Mesendoderm (in vitro differentiated cells): ENCODE data around the gene SOWAHB.
A peak's percentile ranks its signal among the peaks of the same experiment; 100 is the strongest.

Source experiments
- DNase-seq: peaks from one replicate; pipeline ENCODE4 v3.0.0; 2013
- H2AK5ac ChIP-seq: 2 replicates; pipeline ENCODE4 v1.6.1; 2013; ENCODE audit warnings: low read length, inconsistent platforms
- H2BK120ac ChIP-seq: 2 replicates; pipeline ENCODE4 v1.6.1; 2013; ENCODE audit warnings: low read depth, mild to moderate bottlenecking, low read length, moderate library complexity, mixed read lengths
- H2BK15ac ChIP-seq: replicated peaks from 2 replicates; pipeline ENCODE4 v1.6.1; 2013; ENCODE audit warnings: low read depth, mild to moderate bottlenecking, moderate library complexity
- H2BK5ac ChIP-seq: 2 replicates; pipeline ENCODE4 v1.6.1; 2013; ENCODE audit warnings: low read length, inconsistent platforms
- H3K18ac ChIP-seq: 2 replicates; pipeline ENCODE4 v1.6.1; 2013; ENCODE audit warnings: mild to moderate bottlenecking, low read length, mixed read lengths
- H3K23ac ChIP-seq: one replicate; pipeline ENCODE4 v1.6.1; 2013; ENCODE audit warnings: low read length
- H3K27ac ChIP-seq: 2 replicates; pipeline ENCODE4 v1.5.1; 2013; ENCODE audit warnings: low read depth, mild to moderate bottlenecking, inconsistent platforms, low read length, moderate library complexity
- H3K27me3 ChIP-seq: 2 replicates; pipeline ENCODE4 v1.6.1; 2013; ENCODE audit warnings: low read length, control low read depth, mild to moderate bottlenecking, inconsistent platforms; ENCODE audit not compliant: insufficient read depth, poor library complexity
- H3K36me3 ChIP-seq: 2 replicates; pipeline ENCODE4 v1.6.1; 2013; ENCODE audit warnings: low read length, inconsistent platforms; ENCODE audit not compliant: control insufficient read depth, insufficient read depth
- H3K4ac ChIP-seq: one replicate; pipeline ENCODE4 v1.6.1; 2013; ENCODE audit warnings: low read depth, mild to moderate bottlenecking, low read length, moderate library complexity
- H3K4me1 ChIP-seq: 2 replicates; pipeline ENCODE4 v1.6.1; 2013; ENCODE audit warnings: low read depth, low read length, inconsistent platforms; ENCODE audit not compliant: control insufficient read depth
- H3K4me2 ChIP-seq: 2 replicates; pipeline ENCODE4 v1.6.1; 2013; ENCODE audit warnings: low read length
- H3K4me3 ChIP-seq: 2 replicates; pipeline ENCODE4 v1.5.1; 2013; ENCODE audit warnings: mild to moderate bottlenecking, low read length
- H3K56ac ChIP-seq: one replicate; pipeline ENCODE4 v1.6.1; 2013; ENCODE audit warnings: low read length
- H3K79me1 ChIP-seq: 2 replicates; pipeline ENCODE4 v1.6.1; 2013; ENCODE audit warnings: low read length, inconsistent platforms
- H3K79me2 ChIP-seq: 2 replicates; pipeline ENCODE4 v1.6.1; 2013; ENCODE audit warnings: mild to moderate bottlenecking, low read length; ENCODE audit not compliant: control insufficient read depth, insufficient read depth
- H3K9ac ChIP-seq: 2 replicates; pipeline ENCODE4 v1.6.1; 2013; ENCODE audit warnings: low read length, inconsistent platforms
- H4K5ac ChIP-seq: one replicate; pipeline ENCODE4 v1.6.1; 2013; ENCODE audit warnings: low read length
- H4K8ac ChIP-seq: one replicate; pipeline ENCODE4 v1.6.1; 2013; ENCODE audit warnings: low read depth, mild to moderate bottlenecking, control low read depth, low read length, moderate library complexity
- WGBS: extraction: QIAGEN DNeasy Blood & Tissue Kit; methylation state at CpG from one replicate; pipeline ENCODE4 v1.1.7; 2013; ENCODE audit warnings: low lambda C conversion rate, missing lambda C conversion rate; ENCODE audit not compliant: insufficient coverage; ENCODE audit errors: extremely low coverage; 5-methylcytosine and 5-hydroxymethylcytosine counted together

SOWAHB gene

GRCh38 chr4:76909711-76910110 is 11.8 kb upstream of the SOWAHB start:
- H3K56ac ChIP-seq = no peak overlapping the region
- no peaks in the 10 kb centered on the region for H3K79me1 ChIP-seq
- no peak overlapping the region for H2BK120ac ChIP-seq
- no peaks in the 10 kb centered on the region for H3K4me1 ChIP-seq
- no peaks in the 10 kb centered on the region for H3K79me2 ChIP-seq
- no peak overlapping the region for H3K18ac ChIP-seq
- no peak overlapping the region for H3K9ac ChIP-seq
- no CpG with 5 or more reads among the region's 1 CpG for WGBS
- H3K23ac ChIP-seq = no peak overlapping the region
- H3K36me3 ChIP-seq = no peaks in the 10 kb centered on the region
- no peaks in the 10 kb centered on the region for H3K27me3 ChIP-seq
- no peak overlapping the region for H4K8ac ChIP-seq
- no peak overlapping the region for H3K27ac ChIP-seq
- no peak overlapping the region for H2BK15ac ChIP-seq
- no peak overlapping the region for H2AK5ac ChIP-seq
- no peak overlapping the region for H4K5ac ChIP-seq
- H3K4me2 ChIP-seq = no peak overlapping the region
- no peak overlapping the region for H3K4ac ChIP-seq
- no peak for DNase-seq
- H2BK5ac ChIP-seq = no peak overlapping the region
- no peak overlapping the region for H3K4me3 ChIP-seq

GRCh38 chr4:76905521-76905920 is 7.6 kb upstream of the SOWAHB start:
- H3K56ac ChIP-seq = no peak overlapping the region
- H4K5ac ChIP-seq = no peak overlapping the region
- H3K18ac ChIP-seq = no peak overlapping the region
- H3K4me3 ChIP-seq = no peak overlapping the region
- H3K27ac ChIP-seq = no peak overlapping the region
- H3K27me3 ChIP-seq = no peaks in the 10 kb centered on the region
- no peak overlapping the region for H3K23ac ChIP-seq
- H2AK5ac ChIP-seq = no peak overlapping the region
- H3K4me2 ChIP-seq = no peak overlapping the region
- no peak overlapping the region for H4K8ac ChIP-seq
- H2BK5ac ChIP-seq = no peak overlapping the region
- no CpG with 5 or more reads among the region's 1 CpG for WGBS
- H3K79me2 ChIP-seq = no peaks in the 10 kb centered on the region
- H3K4me1 ChIP-seq = no peaks in the 10 kb centered on the region
- H3K79me1 ChIP-seq = no peaks in the 10 kb centered on the region
- no peaks in the 10 kb centered on the region for H3K36me3 ChIP-seq
- no peak overlapping the region for H2BK120ac ChIP-seq
- no peak for DNase-seq
- no peak overlapping the region for H2BK15ac ChIP-seq
- no peak overlapping the region for H3K9ac ChIP-seq
- no peak overlapping the region for H3K4ac ChIP-seq

DNA sequence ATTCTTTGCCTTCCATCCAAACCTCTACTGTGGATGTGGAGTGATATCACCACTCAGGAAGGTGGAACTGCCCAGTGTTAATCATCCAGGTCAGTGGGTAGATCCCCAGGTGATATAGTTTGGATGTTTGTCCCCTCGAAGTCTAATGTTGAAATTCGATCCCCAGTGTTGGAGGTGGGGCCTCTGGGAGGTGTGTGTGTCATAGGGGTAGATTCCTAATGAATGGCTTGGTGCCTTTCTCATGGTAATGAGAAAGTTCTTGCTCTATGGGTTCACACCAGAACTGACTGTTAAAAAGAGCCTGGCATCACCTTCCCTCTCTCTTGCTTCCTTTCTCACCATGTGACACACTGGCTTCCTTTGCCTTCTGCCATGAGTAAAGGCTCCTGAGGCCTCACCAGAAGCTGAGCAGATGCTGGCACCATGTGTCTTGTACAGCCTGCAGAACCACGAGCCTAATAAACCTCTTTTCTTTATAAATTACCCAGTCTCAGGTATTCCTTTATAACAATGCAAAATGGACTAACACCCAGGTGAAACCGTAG is 6.8 kb upstream of the SOWAHB start:
- WGBS = no CpG with 5 or more reads among the region's 4 CpGs
- H3K79me1 ChIP-seq = no peaks in the 10 kb centered on the region
- H3K36me3 ChIP-seq = no peaks in the 10 kb centered on the region
- H4K5ac ChIP-seq = no peak overlapping the region
- H3K27ac ChIP-seq = no peak overlapping the region
- H3K4me2 ChIP-seq = no peak overlapping the region
- no peaks in the 10 kb centered on the region for H3K79me2 ChIP-seq
- no peak overlapping the region for H4K8ac ChIP-seq
- H2AK5ac ChIP-seq = no peak overlapping the region
- no peaks in the 10 kb centered on the region for H3K27me3 ChIP-seq
- H3K4me3 ChIP-seq = no peak overlapping the region
- no peak overlapping the region for H3K56ac ChIP-seq
- no peak overlapping the region for H2BK120ac ChIP-seq
- H3K23ac ChIP-seq = no peak overlapping the region
- H3K4me1 ChIP-seq = no peaks in the 10 kb centered on the region
- no peak overlapping the region for H3K9ac ChIP-seq
- no peak overlapping the region for H2BK15ac ChIP-seq
- H2BK5ac ChIP-seq = no peak overlapping the region
- peak; percentile 34 for DNase-seq
- no peak overlapping the region for H3K4ac ChIP-seq
- H3K18ac ChIP-seq = no peak overlapping the region

- no peak overlapping the region for H4K5ac ChIP-seq
- H3K36me3 ChIP-seq = no peaks in the 10 kb centered on the region
- H3K18ac ChIP-seq = no peak overlapping the region
- no CpG with 5 or more reads among the region's 3 CpGs for WGBS
- no peaks in the 10 kb centered on the region for H3K4me1 ChIP-seq
- H3K79me1 ChIP-seq = no peaks in the 10 kb centered on the region
- H2BK15ac ChIP-seq = no peak overlapping the region
- H3K9ac ChIP-seq = no peak overlapping the region
- H4K8ac ChIP-seq = no peak overlapping the region
- H3K27me3 ChIP-seq = peaks cover 3% of the 10 kb centered on the region
- no peak overlapping the region for H2BK120ac ChIP-seq
- DNase-seq = no peak
- H2BK5ac ChIP-seq = no peak overlapping the region
- H3K4ac ChIP-seq = no peak overlapping the region
- H3K23ac ChIP-seq = no peak overlapping the region
- no peak overlapping the region for H3K4me3 ChIP-seq
- H3K4me2 ChIP-seq = no peak overlapping the region
- no peak overlapping the region for H3K27ac ChIP-seq
- H2AK5ac ChIP-seq = no peak overlapping the region
- no peaks in the 10 kb centered on the region for H3K79me2 ChIP-seq
- H3K56ac ChIP-seq = no peak overlapping the region
Measured at GRCh38 chr4:76902233-76902890, 4.4 kb upstream of the SOWAHB start.

GRCh38 chr4:76898949-76899645 is 1.2 kb upstream of the SOWAHB start:
- Histone ChIP-seq H3K4me3 (no peak overlapping the region), H2AK5ac (no peak overlapping the region), H3K9ac (no peak overlapping the region), H3K27me3 (peaks cover 6% of the 10 kb centered on the region), H2BK120ac (no peak overlapping the region), H4K8ac (no peak overlapping the region), H3K36me3 (no peaks in the 10 kb centered on the region), H3K79me1 (no peaks in the 10 kb centered on the region), H3K79me2 (no peaks in the 10 kb centered on the region), H2BK5ac (no peak overlapping the region), H3K56ac (no peak overlapping the region), H4K5ac (no peak overlapping the region), H3K4me1 (no peaks in the 10 kb centered on the region), H3K18ac (no peak overlapping the region), H2BK15ac (no peak overlapping the region), H3K4me2 (no peak overlapping the region), H3K27ac (no peak overlapping the region), H3K23ac (no peak overlapping the region), H3K4ac (no peak overlapping the region)
- DNase-seq = peak; percentile 88
- WGBS = 100% methylated on average over 1 of the region's 4 CpGs
